K562 (cell line): ENCODE data around the gene TDRD10. TPM values are rescaled to one million over a fixed set of nuclear protein-coding genes. Genes with fewer than 3 reads are reported as not detected.
A peak's percentile ranks its signal among the peaks of the same experiment; 100 is the strongest.

Source experiments
- ATAC-seq: fragments of 200-7000 bp; cut with Tn5 transposase; 3 replicates; pipeline ENCODE4 v1.9.1; 2020; ENCODE audit warnings: moderate library complexity
- BruUV-seq: library from RNA; stranded (reverse); fragments of 400-500 nt; replicated peaks from 2 replicates; lab custom pipeline; 2021; lab: Mats Ljungman, UMichigan
- CTCF ChIA-PET: fragments of 300-600 bp; formaldehyde crosslinking; extraction: SDS; loops from one replicate; lab custom pipeline; 2021; ENCODE audit warnings: low intra/inter-chr PET ratio; lab: Yijun Ruan, JAX
- POLR2A ChIA-PET: fragments of 300-600, 350-650 bp; sonication (Branson Sonifier 250); formaldehyde crosslinking; extraction: SDS; loops from one replicate; lab custom pipeline; 2021; ENCODE audit warnings: antibody characterized with exemption, inconsistent platforms; lab: Yijun Ruan, JAX
- DNase-seq, 4 experiments: peaks; one replicate each; pipeline versions ENCODE4 v3.0.0 to v3.0.0-alpha.2; 2011 to 2018; ENCODE audit warnings: low spot score in 3 of 4, mixed read lengths in 3 of 4; ENCODE audit errors: extremely low read depth in 1 of 4
- FAIRE-seq: peaks from 2 replicates; lab custom pipeline; 2011; peaks lifted over from hg19 to GRCh38; lab: Jason Lieb, UNC
- H2AFZ ChIP-seq: 2 replicates; pipeline ENCODE4 v1.6.0; 2011; ENCODE audit warnings: low read depth, low read length, control low read depth, inconsistent platforms
- H3K27ac ChIP-seq: fragments of 200-600 bp; 3 replicates; pipeline ENCODE4 v1.8.0; 2011; ENCODE audit warnings: low read depth, mild to moderate bottlenecking, control low read depth, inconsistent platforms, low read length, moderate library complexity, mixed read lengths; ENCODE audit errors: extremely low read depth
- H3K27me3 ChIP-seq, 2 experiments: fragments of 300-600 bp in 1 of 2; 2 replicates in 1 of 2; 3 replicates in 1 of 2; pipeline versions ENCODE4 v1.6.0 to v1.8.0; 2011; ENCODE audit warnings: inconsistent platforms in 2 of 2, low read length in 2 of 2, mild to moderate bottlenecking in 1 of 2, mixed read lengths in 1 of 2, moderate library complexity in 1 of 2; ENCODE audit not compliant: control insufficient read depth in 2 of 2, insufficient read depth in 2 of 2
- H3K36me3 ChIP-seq: fragments of 300-600 bp; 3 replicates; pipeline ENCODE4 v1.8.0; 2011; ENCODE audit warnings: mild to moderate bottlenecking, low read length, inconsistent platforms; ENCODE audit not compliant: control insufficient read depth, insufficient read depth
- H3K4me1 ChIP-seq, 2 experiments: fragments of 200-600 bp in 1 of 2; replicated peaks in 1 of 2; 2 replicates in 1 of 2; 3 replicates in 1 of 2; pipeline versions ENCODE4 v1.5.1 to v1.8.0; 2011; ENCODE audit warnings: inconsistent platforms in 2 of 2, low read length in 2 of 2, mild to moderate bottlenecking in 1 of 2, mixed read lengths in 1 of 2, moderate library complexity in 1 of 2; ENCODE audit not compliant: control insufficient read depth in 2 of 2, insufficient read depth in 2 of 2
- H3K4me2 ChIP-seq: 2 replicates; pipeline ENCODE4 v1.6.1; 2011; ENCODE audit warnings: low read length, control low read depth, inconsistent platforms, mixed read lengths; ENCODE audit not compliant: insufficient read depth
- H3K4me3 ChIP-seq: fragments of 200-600 bp; sonication (generic), shearing (Covaris generic); 2 replicates; pipeline ENCODE4 v1.5.1; 2016; ENCODE audit warnings: control low read depth, inconsistent platforms
- H3K79me2 ChIP-seq: fragments of 200-600 bp; 3 replicates; pipeline ENCODE4 v1.8.0; 2011; ENCODE audit warnings: low read length, inconsistent platforms; ENCODE audit not compliant: control insufficient read depth, insufficient read depth
- H3K9ac ChIP-seq, 2 experiments: 2 replicates each; pipeline versions ENCODE4 v1.6.0 to v1.6.1; 2011; ENCODE audit warnings: low read depth in 2 of 2, low read length in 2 of 2, control low read depth in 1 of 2, inconsistent platforms in 1 of 2, mild to moderate bottlenecking in 1 of 2, mixed read lengths in 1 of 2; ENCODE audit not compliant: insufficient read depth in 1 of 2
- H3K9me1 ChIP-seq: one replicate; pipeline ENCODE4 v1.6.0; 2011; ENCODE audit warnings: inconsistent platforms, mild to moderate bottlenecking, low read length, moderate library complexity; ENCODE audit not compliant: control insufficient read depth, insufficient read depth
- H3K9me3 ChIP-seq: replicated peaks from 2 replicates; pipeline ENCODE4 v1.5.1; 2011; ENCODE audit warnings: low read depth, low read length, inconsistent platforms; ENCODE audit not compliant: control insufficient read depth, insufficient read depth
- H4K20me1 ChIP-seq: replicated peaks from 2 replicates; pipeline ENCODE4 v1.6.1; 2011; ENCODE audit warnings: low read length, inconsistent platforms, mixed read lengths; ENCODE audit not compliant: control insufficient read depth, insufficient read depth
- ZBTB40 ChIP-seq, 2 experiments: fragments of 450-650 bp in 1 of 2; sonication (generic) in 1 of 2; formaldehyde crosslinking in 1 of 2; IDR thresholded peaks; 2 replicates each; pipeline versions ENCODE4 v1.7.1 to v1.9.0; 2016 to 2022; ENCODE audit warnings: inconsistent platforms in 1 of 2, mild to moderate bottlenecking in 1 of 2, missing genetic modification reagents in 1 of 2
- WGBS: fragments of 100-300 bp; shearing (Covaris generic); methylation state at CpG from one replicate; pipeline ENCODE4 v1.1.6; 2016; ENCODE audit warnings: low coverage, mixed read lengths; ENCODE audit not compliant: insufficient coverage; ENCODE audit errors: missing lambda C conversion rate; 5-methylcytosine and 5-hydroxymethylcytosine counted together
- in situ Hi-C: fragments of 300-500 bp; cut with MboI; formaldehyde crosslinking; loops from 4 replicates; pipeline ENCODE4 v1.15.0; 2018; ENCODE audit warnings: inconsistent platforms, mixed read lengths
- intact Hi-C: fragments of 100-400 bp; cut with micrococcal nuclease; formaldehyde crosslinking; loops from 2 replicates; pipeline ENCODE4 v1.14.2; 2022
- polyA plus RNA-seq, 8 experiments: library from polyadenylated mRNA; depleted of rRNA in 4 of 8; stranded (reverse) in 5 of 8; unstranded in 3 of 8; fragments of >200 nt; fragmentation: Nextera tagmentation in 2 of 8; fragmentation: Illumina TruSeq in 1 of 8; extraction: Ambion mirVana in 2 of 8; extraction: Trizol in 1 of 8; gene quantifications; 2 replicates each; pipeline versions ENCODE4 v1.2.1 to v1.2.3, GENCODE V29; 2011 to 2014; ENCODE audit warnings: inconsistent platforms in 1 of 8, missing spikeins in 1 of 8
- total RNA-seq, 7 experiments: library from RNA; depleted of rRNA in 6 of 7; stranded (reverse); fragments of >200 nt in 6 of 7; fragmentation: Illumina TruSeq in 2 of 7; extraction: Trizol in 2 of 7; gene quantifications; 2 replicates each; pipeline versions ENCODE4 v1.2.1 to v1.2.3, GENCODE V29; 2011 to 2021; ENCODE audit warnings: low replicate concordance in 1 of 7
- TF ChIP-seq, protein P1 (sequence below): fragments of 450-650 bp; formaldehyde crosslinking; IDR thresholded peaks from 2 replicates; pipeline ENCODE4 v1.4.0; 2020; ENCODE audit warnings: mild to moderate bottlenecking

Gene TDRD10
- total and polyA plus RNA-seq, 9 of the 15 experiments (the other 6 are each of a cell fraction or from before 2014, with no cell fraction given), result not detected

GRCh38 chr1:154489695-154490274 lies 12.2 kb upstream of the TDRD10 start:
- FAIRE-seq (no peak), DNase-seq (no peak), ATAC-seq (no peak)
- Histone ChIP-seq H3K9me1 (peaks cover 3% of the 10 kb centered on the region), H4K20me1 (no peaks in the 10 kb centered on the region), H3K79me2 (no peaks in the 10 kb centered on the region), H2AFZ (no peak overlapping the region), H3K4me1 (peaks cover 14 to 33% of the 10 kb centered on the region in 2 experiments), H3K36me3 (no peaks in the 10 kb centered on the region), H3K9me3 (no peaks in the 10 kb centered on the region), H3K4me2 (no peak overlapping the region), H3K27me3 (0 out of 5 replicates have a peak, but pooled peaks cover 0 to 3% of the 10 kb centered on the region in 2 experiments), H3K27ac (no peak overlapping the region), H3K4me3 (no peak overlapping the region), H3K9ac (no peak overlapping the region)
- ChIA-PET CTCF (interaction anchor here (0.5 to 1.0 kb wide), 3 partner anchors 8 to 40 kb away, joined by 3 to 6 read pairs (median 4); no protein-coding TSS in a partner anchor), POLR2A (interaction anchor here (0.5 to 1.7 kb wide), 4 partner anchors 9 to 172 kb away, joined by 3 to 7 read pairs (median 4); no protein-coding TSS in a partner anchor)
- 14% methylated on average over 5 of the region's 5 CpGs for WGBS
- peak; percentile 68 for TF ChIP-seq ZBTB40 (IDR thresholded peaks at IDR 0.05)
- TF ChIP-seq ZBTB40 (CRISPR knock-in tag; IDR thresholded peaks at IDR 0.05), result no peak
- TF ChIP-seq, protein P1, sequence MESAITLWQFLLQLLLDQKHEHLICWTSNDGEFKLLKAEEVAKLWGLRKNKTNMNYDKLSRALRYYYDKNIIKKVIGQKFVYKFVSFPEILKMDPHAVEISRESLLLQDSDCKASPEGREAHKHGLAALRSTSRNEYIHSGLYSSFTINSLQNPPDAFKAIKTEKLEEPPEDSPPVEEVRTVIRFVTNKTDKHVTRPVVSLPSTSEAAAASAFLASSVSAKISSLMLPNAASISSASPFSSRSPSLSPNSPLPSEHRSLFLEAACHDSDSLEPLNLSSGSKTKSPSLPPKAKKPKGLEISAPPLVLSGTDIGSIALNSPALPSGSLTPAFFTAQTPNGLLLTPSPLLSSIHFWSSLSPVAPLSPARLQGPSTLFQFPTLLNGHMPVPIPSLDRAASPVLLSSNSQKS (CRISPR knock-in tag), result no peak
- intact Hi-C loops (no loop called here), in situ Hi-C loops (loop anchor here (5.0 kb wide), 2 partner anchors 33 to 68 kb away; partner anchors contain the start of gene UBE2Q1)
- BruUV-seq, result no TSS peak
